SU-DHL-6 (cell line): Measurements from ENCODE around the gene GZMB.

Source experiments
- EZH2phosphoT487 ChIP-seq: fragments of 200-600 bp; sonication (generic), shearing (Covaris generic); conservative IDR thresholded peaks from 2 replicates; pipeline ENCODE4 v1.6.1; 2018; ENCODE audit warnings: mild to moderate bottlenecking, antibody characterized with exemption, low read length, moderate library complexity, mixed read lengths
- TF ChIP-seq, protein P1 (sequence below): fragments of 200-600 bp; sonication (generic); IDR thresholded peaks from one replicate; pipeline ENCODE4 v1.5.1; 2017; ENCODE audit warnings: antibody characterized with exemption, mild to moderate bottlenecking, low read length, moderate library complexity; ENCODE audit not compliant: insufficient read depth, poor library complexity, severe bottlenecking

DNA sequence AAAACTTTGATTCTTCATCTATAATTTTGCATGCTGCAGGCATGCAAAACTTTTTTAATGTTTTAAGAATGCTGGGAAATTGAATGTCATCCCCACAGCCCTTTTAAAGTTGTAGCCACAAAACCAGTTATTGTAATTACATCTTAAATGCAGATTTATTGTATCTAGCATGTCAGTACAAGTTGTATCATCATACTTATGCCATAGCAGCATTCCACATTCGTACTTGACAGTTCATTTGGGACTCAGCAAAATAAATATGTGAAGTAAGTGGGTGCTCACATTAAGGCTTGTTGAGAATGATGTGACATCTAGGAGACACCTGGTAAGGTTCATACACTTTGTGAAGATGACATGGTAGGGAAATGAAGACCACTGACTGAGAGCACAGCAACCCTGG is 44.0 kb upstream of the GZMB start:
- TF ChIP-seq, protein P1, sequence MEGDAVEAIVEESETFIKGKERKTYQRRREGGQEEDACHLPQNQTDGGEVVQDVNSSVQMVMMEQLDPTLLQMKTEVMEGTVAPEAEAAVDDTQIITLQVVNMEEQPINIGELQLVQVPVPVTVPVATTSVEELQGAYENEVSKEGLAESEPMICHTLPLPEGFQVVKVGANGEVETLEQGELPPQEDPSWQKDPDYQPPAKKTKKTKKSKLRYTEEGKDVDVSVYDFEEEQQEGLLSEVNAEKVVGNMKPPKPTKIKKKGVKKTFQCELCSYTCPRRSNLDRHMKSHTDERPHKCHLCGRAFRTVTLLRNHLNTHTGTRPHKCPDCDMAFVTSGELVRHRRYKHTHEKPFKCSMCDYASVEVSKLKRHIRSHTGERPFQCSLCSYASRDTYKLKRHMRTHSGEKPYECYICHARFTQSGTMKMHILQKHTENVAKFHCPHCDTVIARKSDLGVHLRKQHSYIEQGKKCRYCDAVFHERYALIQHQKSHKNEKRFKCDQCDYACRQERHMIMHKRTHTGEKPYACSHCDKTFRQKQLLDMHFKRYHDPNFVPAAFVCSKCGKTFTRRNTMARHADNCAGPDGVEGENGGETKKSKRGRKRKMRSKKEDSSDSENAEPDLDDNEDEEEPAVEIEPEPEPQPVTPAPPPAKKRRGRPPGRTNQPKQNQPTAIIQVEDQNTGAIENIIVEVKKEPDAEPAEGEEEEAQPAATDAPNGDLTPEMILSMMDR: no peak
- TF ChIP-seq EZH2phosphoT487: no peak
